Measurements from ENCODE around the gene C19orf12. TPM values are rescaled to one million over a fixed set of nuclear protein-coding genes. Genes with fewer than 3 reads are reported as not detected.
A peak's percentile ranks its signal among the peaks of the same experiment; 100 is the strongest.

Gene C19orf12
- total and polyA plus RNA-seq, 2 of the 13 experiments (the other 11 are each of a cell fraction or from before 2014, with no cell fraction given), result 17.7 to 34.4 TPM

DNA sequence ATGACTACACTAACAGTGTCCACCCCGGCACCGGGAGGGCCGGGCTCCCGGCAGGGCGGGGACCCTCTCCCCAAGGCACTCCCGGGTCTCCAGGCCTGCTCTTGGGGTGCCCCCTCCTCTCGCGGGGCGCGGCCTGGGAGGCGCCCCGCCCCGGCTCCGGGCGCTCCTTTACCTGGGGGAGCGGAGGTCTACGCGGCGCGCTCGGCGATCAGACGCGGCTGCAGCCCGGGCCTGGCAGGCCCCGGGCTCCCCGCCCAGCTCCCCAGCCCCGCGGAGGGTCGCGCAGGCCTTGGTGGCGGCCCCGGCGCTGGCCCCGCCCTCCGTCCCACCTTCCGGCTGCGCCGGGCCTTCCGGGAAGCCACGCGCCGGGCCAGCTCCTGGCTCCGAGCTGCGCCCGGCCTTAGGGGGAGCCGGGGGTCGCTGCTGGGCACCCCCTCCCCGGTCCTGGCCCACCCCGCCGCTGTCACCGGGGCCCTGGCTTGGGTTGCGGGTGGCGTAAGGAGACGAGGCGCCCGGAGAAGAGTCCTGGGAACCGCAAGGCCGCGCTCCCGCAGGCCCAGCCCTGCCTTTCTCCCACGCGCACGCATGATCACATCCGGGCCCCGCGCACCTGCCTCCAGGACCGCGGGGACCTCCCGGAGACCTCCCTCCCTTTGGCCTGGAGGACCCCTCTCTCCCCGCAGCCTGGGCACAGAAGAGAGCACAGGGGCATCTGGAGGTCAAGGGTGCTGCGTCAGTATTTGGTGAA is at the start of gene C19orf12 (continued):
- TF ChIP-seq ZNF460 (CRISPR knock-in tag; IDR thresholded peaks at IDR 0.05; ENCODE audit: borderline replicate concordance), result no peak
- TF ChIP-seq, protein P1, sequence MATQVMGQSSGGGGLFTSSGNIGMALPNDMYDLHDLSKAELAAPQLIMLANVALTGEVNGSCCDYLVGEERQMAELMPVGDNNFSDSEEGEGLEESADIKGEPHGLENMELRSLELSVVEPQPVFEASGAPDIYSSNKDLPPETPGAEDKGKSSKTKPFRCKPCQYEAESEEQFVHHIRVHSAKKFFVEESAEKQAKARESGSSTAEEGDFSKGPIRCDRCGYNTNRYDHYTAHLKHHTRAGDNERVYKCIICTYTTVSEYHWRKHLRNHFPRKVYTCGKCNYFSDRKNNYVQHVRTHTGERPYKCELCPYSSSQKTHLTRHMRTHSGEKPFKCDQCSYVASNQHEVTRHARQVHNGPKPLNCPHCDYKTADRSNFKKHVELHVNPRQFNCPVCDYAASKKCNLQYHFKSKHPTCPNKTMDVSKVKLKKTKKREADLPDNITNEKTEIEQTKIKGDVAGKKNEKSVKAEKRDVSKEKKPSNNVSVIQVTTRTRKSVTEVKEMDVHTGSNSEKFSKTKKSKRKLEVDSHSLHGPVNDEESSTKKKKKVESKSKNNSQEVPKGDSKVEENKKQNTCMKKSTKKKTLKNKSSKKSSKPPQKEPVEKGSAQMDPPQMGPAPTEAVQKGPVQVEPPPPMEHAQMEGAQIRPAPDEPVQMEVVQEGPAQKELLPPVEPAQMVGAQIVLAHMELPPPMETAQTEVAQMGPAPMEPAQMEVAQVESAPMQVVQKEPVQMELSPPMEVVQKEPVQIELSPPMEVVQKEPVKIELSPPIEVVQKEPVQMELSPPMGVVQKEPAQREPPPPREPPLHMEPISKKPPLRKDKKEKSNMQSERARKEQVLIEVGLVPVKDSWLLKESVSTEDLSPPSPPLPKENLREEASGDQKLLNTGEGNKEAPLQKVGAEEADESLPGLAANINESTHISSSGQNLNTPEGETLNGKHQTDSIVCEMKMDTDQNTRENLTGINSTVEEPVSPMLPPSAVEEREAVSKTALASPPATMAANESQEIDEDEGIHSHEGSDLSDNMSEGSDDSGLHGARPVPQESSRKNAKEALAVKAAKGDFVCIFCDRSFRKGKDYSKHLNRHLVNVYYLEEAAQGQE (IDR thresholded peaks at IDR 0.05; ENCODE audit: borderline replicate concordance in 1 of 2, low read depth in 1 of 2, low read length in 2 of 2), result peak in 1 of 2 experiments; percentile 21; a peak in 1 of 4 replicates
- TF ChIP-seq MEF2D (CRISPR knock-in tag; IDR thresholded peaks at IDR 0.05), result no peak
- TF ChIP-seq PBX3 (CRISPR knock-in tag; IDR thresholded peaks at IDR 0.05; ENCODE audit: borderline replicate concordance), result 0 out of 2 replicates have a peak, but pooled peaks have one; percentile 57
- no peak for TF ChIP-seq FOXJ3 (CRISPR knock-in tag; IDR thresholded peaks at IDR 0.05; ENCODE audit: borderline replicate concordance)
- TF ChIP-seq CREB3 (CRISPR knock-in tag; IDR thresholded peaks at IDR 0.05), result no peak
- peak; percentile 98 for TF ChIP-seq ZFY (CRISPR knock-in tag; IDR thresholded peaks at IDR 0.05)
- no peak for TF ChIP-seq RNF2 (conservative IDR thresholded peaks at IDR 0.05; ENCODE audit: low read depth)
- TF ChIP-seq MNT (IDR thresholded peaks at IDR 0.05), result no peak
- TF ChIP-seq, protein P2, sequence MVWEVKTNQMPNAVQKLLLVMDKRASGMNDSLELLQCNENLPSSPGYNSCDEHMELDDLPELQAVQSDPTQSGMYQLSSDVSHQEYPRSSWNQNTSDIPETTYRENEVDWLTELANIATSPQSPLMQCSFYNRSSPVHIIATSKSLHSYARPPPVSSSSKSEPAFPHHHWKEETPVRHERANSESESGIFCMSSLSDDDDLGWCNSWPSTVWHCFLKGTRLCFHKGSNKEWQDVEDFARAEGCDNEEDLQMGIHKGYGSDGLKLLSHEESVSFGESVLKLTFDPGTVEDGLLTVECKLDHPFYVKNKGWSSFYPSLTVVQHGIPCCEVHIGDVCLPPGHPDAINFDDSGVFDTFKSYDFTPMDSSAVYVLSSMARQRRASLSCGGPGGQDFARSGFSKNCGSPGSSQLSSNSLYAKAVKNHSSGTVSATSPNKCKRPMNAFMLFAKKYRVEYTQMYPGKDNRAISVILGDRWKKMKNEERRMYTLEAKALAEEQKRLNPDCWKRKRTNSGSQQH (CRISPR knock-in tag; IDR thresholded peaks at IDR 0.05; ENCODE audit: low read depth), result 0 out of 2 replicates have a peak, but pooled peaks have one; percentile 28
- peak; percentile 70 to 80 for TF ChIP-seq POLR2A (IDR thresholded peaks at IDR 0.05; ENCODE audit: insufficient read depth in 1 of 2, low read depth in 2 of 2, low read length in 2 of 2)
- 0 out of 2 replicates have a peak, but pooled peaks have one; percentile 48 for TF ChIP-seq ZNF816 (CRISPR knock-in tag; IDR thresholded peaks at IDR 0.05; ENCODE audit: borderline replicate concordance)
- TF ChIP-seq ARNT2 (CRISPR knock-in tag; IDR thresholded peaks at IDR 0.05; ENCODE audit: low read depth), result no peak
- peak; percentile 51 for TF ChIP-seq NR2C2 (CRISPR knock-in tag; IDR thresholded peaks at IDR 0.05; ENCODE audit: borderline replicate concordance)
- no peak for TF ChIP-seq HDAC2 (CRISPR knock-in tag; IDR thresholded peaks at IDR 0.05)
- no peak for TF ChIP-seq SAFB2 (CRISPR knock-in tag; IDR thresholded peaks at IDR 0.05; ENCODE audit: borderline replicate concordance, low read depth)
- TF ChIP-seq ZNF550 (CRISPR knock-in tag; IDR thresholded peaks at IDR 0.05; ENCODE audit: borderline replicate concordance), result no peak
- TF ChIP-seq HNRNPH1 (optimal IDR thresholded peaks at IDR 0.05; ENCODE audit: low read depth, low read length), result no peak
- TF ChIP-seq KDM4B (CRISPR knock-in tag; IDR thresholded peaks at IDR 0.05), result no peak
- TF ChIP-seq HCFC1 (IDR thresholded peaks at IDR 0.05; ENCODE audit: low read depth, low read length), result no peak
